Measurements from ENCODE around the gene AQP9.
"Not testable (repeated sequence)": the region's sequence is repeated elsewhere in the genome, so short reads cannot be mapped to it uniquely, and the experiment has no call there.

AQP9 gene

GRCh38 chr15:58200739-58201138, 62.6 kb downstream of the AQP9 start:
- DNase-seq (ENCODE audit: insufficient read length, low spot score) = no peak
- no peak for FAIRE-seq
- TF ChIP-seq CTCF (IDR thresholded peaks at IDR 0.05; ENCODE audit: insufficient read depth, missing control alignments) = no peak

DNA sequence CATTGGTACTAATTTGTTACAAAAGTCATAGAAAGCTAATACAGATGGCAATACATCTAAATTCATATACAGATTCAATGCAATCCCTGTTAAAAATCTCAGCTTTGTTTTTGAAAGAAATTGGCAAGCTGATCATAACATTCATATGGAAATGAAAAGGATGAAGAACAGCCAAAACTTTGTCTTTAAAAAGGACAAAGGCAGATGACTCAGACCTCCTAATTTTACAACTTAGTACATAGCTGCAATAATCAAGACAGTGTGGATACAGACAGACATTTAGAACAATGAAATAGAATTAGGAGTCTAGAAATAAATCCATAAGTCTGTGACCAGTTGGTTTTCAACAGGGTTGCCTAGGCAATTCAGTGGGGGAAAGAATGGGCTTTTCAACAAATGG, 63.3 kb downstream of the AQP9 start:
- no peak for TF ChIP-seq CTCF (IDR thresholded peaks at IDR 0.05; ENCODE audit: insufficient read depth, missing control alignments)
- DNase-seq (ENCODE audit: insufficient read length, low spot score) = no peak
- FAIRE-seq = no peak

DNA sequence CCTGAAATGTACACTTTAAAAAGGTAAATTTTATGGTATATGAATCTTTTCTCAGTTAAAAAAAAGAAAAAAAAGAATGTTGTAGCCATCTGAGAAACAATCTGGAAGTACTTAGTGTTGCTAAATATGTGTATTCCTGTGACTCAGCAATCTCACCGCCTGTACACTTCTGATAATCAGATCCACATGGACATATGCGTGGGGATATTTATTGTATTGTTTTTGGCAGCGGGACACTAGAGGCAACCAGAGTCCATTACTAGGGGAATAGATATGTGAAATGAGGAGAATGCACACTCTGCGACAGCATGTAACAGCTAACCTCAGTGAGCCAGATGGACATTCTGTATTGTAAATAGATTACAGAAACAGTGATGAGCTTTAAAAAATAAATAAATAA, 65.4 kb downstream of the AQP9 start:
- no peak for DNase-seq (ENCODE audit: insufficient read length, low spot score)
- TF ChIP-seq CTCF (IDR thresholded peaks at IDR 0.05; ENCODE audit: insufficient read depth, missing control alignments) = no peak
- FAIRE-seq = no peak

DNA sequence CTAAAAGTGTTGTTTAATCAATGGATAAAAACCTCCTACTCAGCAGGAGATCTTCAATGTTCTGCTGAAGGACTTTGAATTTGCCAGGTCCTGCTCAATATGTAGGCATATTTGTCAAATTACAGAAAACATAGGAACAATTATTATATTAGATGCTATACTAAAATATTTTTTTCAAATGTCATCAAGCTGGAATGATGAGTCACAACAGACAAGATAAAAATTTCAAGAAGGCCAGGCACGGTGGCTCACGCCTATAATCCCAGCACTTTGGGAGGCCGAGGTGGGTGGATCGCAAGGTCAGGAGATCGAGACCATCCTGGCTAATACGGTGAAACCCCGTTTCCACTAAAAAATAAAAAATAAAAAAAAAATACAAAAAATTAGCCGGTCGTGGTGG, 68.0 kb downstream of the AQP9 start:
- no peak for TF ChIP-seq CTCF (IDR thresholded peaks at IDR 0.05; ENCODE audit: insufficient read depth, missing control alignments)
- FAIRE-seq = no peak
- no peak for DNase-seq (ENCODE audit: insufficient read length, low spot score)

DNA sequence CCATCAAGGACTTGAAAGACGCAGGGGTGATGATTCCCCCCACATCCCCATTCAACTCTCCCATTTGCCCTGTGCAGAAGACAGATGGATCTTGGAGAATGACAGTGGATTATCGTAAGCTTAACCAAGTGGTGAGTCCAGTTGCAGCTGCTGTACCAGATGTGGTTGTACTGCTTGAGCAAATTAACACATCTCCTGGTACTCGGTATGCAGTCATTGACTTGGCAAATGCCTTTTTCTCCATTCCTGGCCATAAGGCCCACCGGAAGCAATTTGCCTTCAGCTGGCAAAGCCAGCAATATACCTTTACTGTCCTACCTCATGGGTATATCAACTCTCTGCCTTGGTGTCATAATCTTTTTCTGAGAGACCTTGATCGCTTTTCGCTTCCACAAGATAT, 70.0 kb downstream of the AQP9 start:
- FAIRE-seq; DNase-seq (ENCODE audit: insufficient read length, low spot score): not testable (repeated sequence)

GRCh38 chr15:58209007-58209481, 70.9 kb downstream of the AQP9 start:
- FAIRE-seq; DNase-seq (ENCODE audit: insufficient read length, low spot score): not testable (repeated sequence)

- not testable (repeated sequence) for FAIRE-seq; DNase-seq (ENCODE audit: insufficient read length, low spot score)
Observed at GRCh38 chr15:58210031-58210430, 71.8 kb downstream of the AQP9 start.

GRCh38 chr15:58212909-58213526, 74.8 kb downstream of the AQP9 start:
- no peak for DNase-seq (ENCODE audit: insufficient read length, low spot score)
- TF ChIP-seq CTCF (IDR thresholded peaks at IDR 0.05; ENCODE audit: insufficient read depth, missing control alignments) = peak; percentile 43
- no peak for FAIRE-seq
